ENCODE data around the gene JMJD6.

DNA sequence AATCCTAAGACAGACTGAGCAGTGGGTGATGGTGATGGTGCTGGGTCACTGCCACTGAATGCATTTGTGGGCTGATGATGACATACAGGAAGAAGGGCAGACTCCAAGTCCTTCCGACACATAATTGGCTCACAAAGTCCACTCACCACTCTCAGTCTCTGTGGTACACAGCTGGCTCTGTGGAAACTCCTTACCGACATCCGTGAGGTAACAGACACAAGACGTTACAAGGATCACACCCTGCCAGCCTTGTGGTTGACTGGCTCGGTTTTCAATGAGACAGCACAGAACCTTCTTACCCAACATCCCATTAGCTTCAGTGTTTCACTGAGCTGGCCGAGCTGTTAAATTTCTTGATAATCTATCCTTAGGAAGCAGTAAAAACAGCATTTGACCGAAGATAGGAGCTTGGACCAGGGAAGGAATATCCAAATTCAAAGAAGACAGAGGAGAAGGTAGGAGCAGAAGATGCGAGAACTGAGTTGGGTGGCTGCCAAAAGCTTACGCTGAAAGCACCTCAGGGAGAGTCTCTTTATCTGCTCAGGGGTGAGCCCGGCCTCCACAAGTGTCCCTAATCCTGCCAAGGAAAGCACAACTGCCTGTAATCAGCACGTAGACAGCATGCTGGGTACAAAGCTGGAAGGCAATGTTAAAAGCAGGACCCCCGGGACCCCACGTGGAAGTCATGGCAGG lies 10.1 kb downstream of the JMJD6 start:
- TF ChIP-seq POLR2A (IDR thresholded peaks at IDR 0.05) (no peak), POLR2AphosphoS5 (IDR thresholded peaks at IDR 0.05) (peak in 1 of 3 donors; percentile 86)
- TF ChIP-seq, protein P1, sequence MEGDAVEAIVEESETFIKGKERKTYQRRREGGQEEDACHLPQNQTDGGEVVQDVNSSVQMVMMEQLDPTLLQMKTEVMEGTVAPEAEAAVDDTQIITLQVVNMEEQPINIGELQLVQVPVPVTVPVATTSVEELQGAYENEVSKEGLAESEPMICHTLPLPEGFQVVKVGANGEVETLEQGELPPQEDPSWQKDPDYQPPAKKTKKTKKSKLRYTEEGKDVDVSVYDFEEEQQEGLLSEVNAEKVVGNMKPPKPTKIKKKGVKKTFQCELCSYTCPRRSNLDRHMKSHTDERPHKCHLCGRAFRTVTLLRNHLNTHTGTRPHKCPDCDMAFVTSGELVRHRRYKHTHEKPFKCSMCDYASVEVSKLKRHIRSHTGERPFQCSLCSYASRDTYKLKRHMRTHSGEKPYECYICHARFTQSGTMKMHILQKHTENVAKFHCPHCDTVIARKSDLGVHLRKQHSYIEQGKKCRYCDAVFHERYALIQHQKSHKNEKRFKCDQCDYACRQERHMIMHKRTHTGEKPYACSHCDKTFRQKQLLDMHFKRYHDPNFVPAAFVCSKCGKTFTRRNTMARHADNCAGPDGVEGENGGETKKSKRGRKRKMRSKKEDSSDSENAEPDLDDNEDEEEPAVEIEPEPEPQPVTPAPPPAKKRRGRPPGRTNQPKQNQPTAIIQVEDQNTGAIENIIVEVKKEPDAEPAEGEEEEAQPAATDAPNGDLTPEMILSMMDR (IDR thresholded peaks at IDR 0.05 in 8 of 11, conservative IDR thresholded peaks at IDR 0.05 in 3 of 11) = no peak
